Measurements from ENCODE around the gene RPL22L1.
"Not testable (repeated sequence)": the region's sequence is repeated elsewhere in the genome, so short reads cannot be mapped to it uniquely, and the experiment has no call there.

The RPL22L1 gene

DNA sequence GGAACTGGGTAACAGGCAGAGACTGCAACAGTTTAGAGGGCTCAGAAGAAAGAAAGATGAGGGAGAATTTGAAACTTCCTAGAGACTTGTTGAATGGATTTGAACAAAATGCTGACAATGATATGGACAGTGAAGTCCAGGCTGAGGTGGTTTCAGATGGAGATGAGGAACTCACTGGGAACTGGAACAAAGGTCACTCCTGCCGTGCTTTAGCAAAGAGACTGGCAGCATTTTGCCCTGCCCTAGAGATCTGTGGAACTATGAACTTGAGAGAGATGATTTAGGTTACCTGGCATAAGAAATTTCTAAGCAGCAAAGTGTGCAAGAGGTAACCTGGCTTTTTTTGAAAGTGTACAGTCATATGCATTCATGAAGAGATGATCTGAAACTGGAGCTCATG, 26.8 kb upstream of the RPL22L1 start:
- no peak for DNase-seq (ENCODE audit: extremely low read depth, low read depth)
- TF ChIP-seq, protein P1, sequence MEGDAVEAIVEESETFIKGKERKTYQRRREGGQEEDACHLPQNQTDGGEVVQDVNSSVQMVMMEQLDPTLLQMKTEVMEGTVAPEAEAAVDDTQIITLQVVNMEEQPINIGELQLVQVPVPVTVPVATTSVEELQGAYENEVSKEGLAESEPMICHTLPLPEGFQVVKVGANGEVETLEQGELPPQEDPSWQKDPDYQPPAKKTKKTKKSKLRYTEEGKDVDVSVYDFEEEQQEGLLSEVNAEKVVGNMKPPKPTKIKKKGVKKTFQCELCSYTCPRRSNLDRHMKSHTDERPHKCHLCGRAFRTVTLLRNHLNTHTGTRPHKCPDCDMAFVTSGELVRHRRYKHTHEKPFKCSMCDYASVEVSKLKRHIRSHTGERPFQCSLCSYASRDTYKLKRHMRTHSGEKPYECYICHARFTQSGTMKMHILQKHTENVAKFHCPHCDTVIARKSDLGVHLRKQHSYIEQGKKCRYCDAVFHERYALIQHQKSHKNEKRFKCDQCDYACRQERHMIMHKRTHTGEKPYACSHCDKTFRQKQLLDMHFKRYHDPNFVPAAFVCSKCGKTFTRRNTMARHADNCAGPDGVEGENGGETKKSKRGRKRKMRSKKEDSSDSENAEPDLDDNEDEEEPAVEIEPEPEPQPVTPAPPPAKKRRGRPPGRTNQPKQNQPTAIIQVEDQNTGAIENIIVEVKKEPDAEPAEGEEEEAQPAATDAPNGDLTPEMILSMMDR (IDR thresholded peaks at IDR 0.05; ENCODE audit: low read depth, low read length) = no peak

DNA sequence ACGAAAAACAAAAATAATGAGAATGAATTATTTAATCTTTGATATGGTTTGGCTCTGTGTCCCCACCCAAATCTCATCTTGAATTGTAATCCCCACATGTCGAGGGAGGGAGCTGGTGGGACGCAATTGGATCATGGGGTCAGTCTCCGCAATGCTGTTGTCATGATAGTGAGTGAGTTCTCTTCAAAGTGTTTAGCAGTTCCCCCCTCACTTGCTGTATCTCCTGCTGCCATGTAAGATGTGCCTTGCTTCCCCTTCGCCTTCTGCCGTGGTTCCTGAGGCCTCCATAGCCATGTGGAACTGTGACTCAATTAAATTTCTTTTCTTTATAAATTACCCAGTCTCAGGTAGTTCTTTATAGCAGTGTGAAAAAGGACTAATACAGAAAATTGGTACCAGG, 26.3 kb upstream of the RPL22L1 start:
- not testable (repeated sequence) for DNase-seq (ENCODE audit: extremely low read depth, low read depth)

DNA sequence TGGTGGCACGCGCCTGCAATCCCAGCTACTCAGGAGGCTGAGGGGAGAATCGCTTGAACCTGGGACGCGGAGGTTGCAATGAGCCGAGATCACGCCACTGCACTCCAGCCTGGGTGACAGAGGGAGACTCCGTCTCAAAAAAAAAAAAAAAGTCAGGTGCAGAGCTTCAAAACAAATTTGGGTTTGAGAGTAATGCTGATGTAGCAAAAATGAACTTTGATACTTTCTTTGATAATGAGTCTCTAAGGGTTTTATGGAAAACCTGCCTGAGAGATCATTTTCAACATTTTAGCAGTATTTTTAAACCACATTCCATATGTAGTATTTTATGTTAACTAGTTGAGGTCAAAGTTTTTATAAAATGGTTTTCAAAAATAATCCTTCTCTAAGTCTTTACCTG, 23.9 kb upstream of the RPL22L1 start:
- TF ChIP-seq, protein P1 (IDR thresholded peaks at IDR 0.05; ENCODE audit: low read depth, low read length) = no peak
- DNase-seq (ENCODE audit: extremely low read depth, low read depth) = no peak

DNA sequence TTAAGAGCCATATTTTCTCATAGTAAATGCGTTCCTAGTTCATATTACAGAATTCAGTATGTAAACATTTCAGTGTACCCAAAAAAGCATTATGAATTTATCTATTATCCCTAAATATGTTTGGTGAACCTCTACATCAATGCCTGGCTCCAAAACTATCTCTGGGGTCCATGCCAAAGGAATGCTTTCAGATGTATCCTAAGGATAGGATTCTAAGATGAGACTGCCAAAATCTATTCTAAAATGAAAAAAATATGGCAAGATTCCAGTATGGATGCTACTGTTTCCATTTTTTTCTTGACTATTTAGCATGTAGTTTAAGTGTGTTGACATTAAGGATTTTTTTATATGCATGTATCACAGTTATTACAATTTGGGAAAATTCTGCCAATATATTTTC, 19.6 kb upstream of the RPL22L1 start:
- no peak for DNase-seq (ENCODE audit: extremely low read depth, low read depth)
- TF ChIP-seq, protein P1 (IDR thresholded peaks at IDR 0.05; ENCODE audit: low read depth, low read length) = no peak

DNA sequence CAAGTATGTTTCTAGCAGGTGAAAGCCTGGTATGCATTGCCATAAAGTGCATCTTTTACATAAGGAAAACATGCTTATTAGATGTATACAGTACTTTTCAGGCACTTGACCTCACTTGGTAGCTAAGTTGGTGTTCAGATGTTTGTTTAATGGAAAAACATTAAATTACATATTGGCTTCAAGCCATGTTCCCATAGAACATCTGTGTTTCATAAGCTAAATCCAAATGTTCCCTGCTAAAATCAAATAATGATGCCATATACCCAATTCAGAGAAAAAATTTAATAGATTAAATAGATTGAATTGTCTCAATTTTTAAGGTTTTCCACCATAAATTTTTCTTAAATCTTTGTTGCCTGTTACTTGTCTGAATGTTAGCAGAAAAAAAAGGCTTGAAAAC, 19.1 kb upstream of the RPL22L1 start:
- TF ChIP-seq, protein P1 (IDR thresholded peaks at IDR 0.05; ENCODE audit: low read depth, low read length) = no peak
- no peak for DNase-seq (ENCODE audit: extremely low read depth, low read depth)

DNA sequence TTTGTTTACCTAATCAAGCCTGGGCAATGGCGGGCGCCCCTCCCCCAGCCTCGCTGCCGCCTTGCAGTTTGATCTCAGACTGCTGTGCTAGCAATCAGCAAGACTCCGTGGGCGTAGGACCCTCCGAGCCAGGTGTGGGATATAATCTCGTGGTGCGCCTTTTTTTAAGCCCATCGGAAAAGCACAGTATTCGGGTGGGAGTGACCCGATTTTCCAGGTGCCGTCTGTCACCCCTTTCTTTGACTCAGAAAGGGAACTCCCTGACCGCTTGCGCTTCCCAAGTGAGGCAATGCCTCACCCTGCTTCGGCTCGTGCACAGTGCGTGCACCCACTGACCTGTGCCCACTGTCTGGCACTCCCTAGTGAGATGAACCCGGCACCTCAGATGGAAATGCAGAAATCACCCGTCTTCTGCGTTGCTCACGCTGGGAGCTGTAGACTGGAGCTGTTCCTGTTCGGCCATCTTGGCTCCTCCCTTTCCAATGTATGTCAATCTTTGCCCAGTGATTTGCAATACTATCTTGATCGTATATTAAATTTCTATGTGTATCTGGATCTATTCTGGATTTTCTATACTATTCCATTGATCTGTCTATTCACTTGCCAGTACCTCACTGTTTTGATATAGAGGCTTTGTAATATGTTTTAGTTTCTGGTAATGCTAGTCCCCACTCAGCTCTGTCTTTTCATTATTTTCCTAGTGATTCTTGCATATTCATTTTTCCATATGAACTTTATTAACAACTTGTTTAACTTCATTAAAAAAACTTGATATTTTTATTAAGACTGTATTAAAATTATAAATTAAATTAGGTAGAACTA, 14.3 kb upstream of the RPL22L1 start:
- not testable (repeated sequence) for DNase-seq (ENCODE audit: extremely low read depth, low read depth)

DNA sequence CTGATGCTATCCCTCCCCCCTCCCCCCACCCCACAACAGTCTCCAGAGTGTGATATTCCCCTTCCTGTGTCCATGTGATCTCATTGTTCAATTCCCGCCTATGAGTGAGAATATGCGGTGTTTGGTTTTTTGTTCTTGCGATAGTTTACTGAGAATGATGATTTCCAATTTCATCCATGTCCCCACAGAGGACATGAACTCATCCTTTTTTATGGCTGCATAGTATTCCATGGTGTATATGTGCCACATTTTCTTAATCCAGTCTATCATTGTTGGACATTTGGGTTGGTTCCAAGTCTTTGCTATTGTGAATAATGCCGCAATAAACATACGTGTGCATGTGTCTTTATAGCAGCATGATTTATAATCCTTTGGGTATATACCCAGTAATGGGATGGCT, 8.7 kb upstream of the RPL22L1 start:
- not testable (repeated sequence) for DNase-seq (ENCODE audit: extremely low read depth, low read depth)

DNA sequence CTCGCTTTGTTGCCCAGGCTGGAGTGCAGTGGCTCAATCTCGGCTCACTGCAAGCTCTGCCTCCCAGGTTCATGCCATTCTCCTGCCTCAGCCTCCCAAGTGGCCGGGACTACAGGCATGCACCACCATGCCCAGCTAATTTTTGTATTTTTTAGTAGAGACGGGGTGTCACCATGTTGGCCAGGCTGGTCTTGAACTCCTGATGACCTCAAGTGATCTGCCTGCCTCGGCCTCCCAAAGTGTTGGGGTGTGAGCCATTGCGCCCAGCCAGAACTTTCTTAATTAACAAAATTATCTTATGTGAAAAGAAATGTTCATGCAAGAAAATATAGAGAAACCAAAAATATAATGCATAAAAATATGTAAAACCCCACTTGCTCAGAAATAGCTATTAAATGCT, 7.3 kb upstream of the RPL22L1 start:
- not testable (repeated sequence) for DNase-seq (ENCODE audit: extremely low read depth, low read depth)

DNA sequence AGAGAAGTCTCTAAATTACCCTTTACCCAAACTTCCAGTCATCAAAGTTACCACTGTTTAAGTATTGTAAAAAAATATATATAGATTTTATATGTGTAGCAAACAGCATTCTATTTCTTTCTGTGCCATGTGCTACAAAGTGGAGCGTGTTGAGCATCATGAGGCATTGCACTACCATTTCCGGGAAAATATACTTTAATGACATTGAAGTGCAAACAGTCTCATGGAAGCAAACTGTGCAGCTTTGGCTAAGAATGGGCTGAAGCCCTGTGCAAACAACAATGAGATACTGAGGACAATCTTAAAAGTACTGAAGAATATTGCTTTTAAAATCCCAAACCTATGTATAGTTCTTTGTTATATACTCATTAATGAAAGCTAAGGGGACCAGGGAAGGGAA, 6.5 kb upstream of the RPL22L1 start:
- TF ChIP-seq, protein P1 (IDR thresholded peaks at IDR 0.05; ENCODE audit: low read depth, low read length) = no peak
- DNase-seq (ENCODE audit: extremely low read depth, low read depth) = no peak

DNA sequence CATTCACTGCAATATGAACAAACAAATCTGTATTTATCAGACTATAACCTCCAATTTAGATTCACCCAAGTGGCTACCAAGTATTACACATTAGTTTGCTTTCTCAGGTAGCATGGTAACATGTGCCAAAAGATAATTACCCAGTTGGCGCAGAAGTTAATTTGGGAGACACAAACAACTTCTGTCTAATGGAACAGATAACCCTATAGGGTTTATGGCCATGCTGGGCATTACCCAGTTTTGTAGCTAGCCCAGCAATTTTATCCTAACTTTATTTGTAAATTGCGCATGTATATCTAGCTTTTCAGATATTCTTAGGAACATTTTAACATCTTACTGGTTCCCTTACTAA, 780 bp downstream of the RPL22L1 start:
- no peak for DNase-seq (ENCODE audit: extremely low read depth, low read depth)
- TF ChIP-seq, protein P1 (IDR thresholded peaks at IDR 0.05; ENCODE audit: low read depth, low read length) = no peak
